GM19240 (cell line): Measurements from ENCODE around the gene ZDHHC19.
"Not testable (repeated sequence)": the region's sequence is repeated elsewhere in the genome, so short reads cannot be mapped to it uniquely, and the experiment has no call there.

ENCODE experiments used
- DNase-seq: peaks from one replicate; pipeline ENCODE4 v3.0.0; 2011; ENCODE audit warnings: low spot score; ENCODE audit not compliant: insufficient read length

Gene ZDHHC19

GRCh38 chr3:196225763-196226364, 14.7 kb upstream of the ZDHHC19 start:
- DNase-seq = no peak

GRCh38 chr3:196225086-196225485, 13.9 kb upstream of the ZDHHC19 start:
- no peak for DNase-seq

- no peak for DNase-seq
Observed at GRCh38 chr3:196222876-196223595, 11.8 kb upstream of the ZDHHC19 start.

- no peak for DNase-seq
Observed at GRCh38 chr3:196220991-196221390, 9.8 kb upstream of the ZDHHC19 start.

- DNase-seq = no peak
Observed at GRCh38 chr3:196220587-196220986, 9.4 kb upstream of the ZDHHC19 start.

GRCh38 chr3:196219970-196220311, 8.7 kb upstream of the ZDHHC19 start:
- DNase-seq = no peak

- DNase-seq = peak; percentile 71
Observed at GRCh38 chr3:196219194-196219969, 8.2 kb upstream of the ZDHHC19 start.

GRCh38 chr3:196218155-196218712, 7.0 kb upstream of the ZDHHC19 start:
- DNase-seq = no peak

GRCh38 chr3:196217307-196218154, 6.3 kb upstream of the ZDHHC19 start:
- no peak for DNase-seq

- DNase-seq = no peak
Observed at GRCh38 chr3:196216681-196217211, 5.5 kb upstream of the ZDHHC19 start.

GRCh38 chr3:196216089-196216564, 4.9 kb upstream of the ZDHHC19 start, which contains the start of gene SLC51A:
TSS of gene SLC51A (plus strand) at chr3:196216534. CDS start at chr3:196216713, 179 bp downstream.
- DNase-seq = no peak

GRCh38 chr3:196215493-196216020, 4.4 kb upstream of the ZDHHC19 start:
- DNase-seq = no peak

GRCh38 chr3:196214783-196215441, 3.7 kb upstream of the ZDHHC19 start:
- no peak for DNase-seq

- not testable (repeated sequence) for DNase-seq
Observed at GRCh38 chr3:196209944-196210672, 1.1 kb downstream of the ZDHHC19 start.

- no peak for DNase-seq
Observed at GRCh38 chr3:196208942-196209695, 2.1 kb downstream of the ZDHHC19 start.

- peak; percentile 53 for DNase-seq
Observed at GRCh38 chr3:196207833-196208607, 3.2 kb downstream of the ZDHHC19 start.

- no peak for DNase-seq
Observed at GRCh38 chr3:196207159-196207832, 3.9 kb downstream of the ZDHHC19 start.
